SKM-1 treated with dmso at 0.1 percent for 144 hours (cell line): ENCODE results near the gene PARD3B.
"Not testable (repeated sequence)": the region's sequence is repeated elsewhere in the genome, so short reads cannot be mapped to it uniquely, and the experiment has no call there.

ENCODE experiments used
- DNase-seq: peaks from one replicate; lab custom pipeline; 2025; ENCODE audit not compliant: unreplicated experiment; lab: John Stamatoyannopoulos, UW

The PARD3B gene

GRCh38 chr2:205218056-205218455 lies 672.8 kb downstream of the PARD3B start:
- DNase-seq: no peak

- not testable (repeated sequence) for DNase-seq
These were observed 673.5 kb downstream of the PARD3B start for GRCh38 chr2:205218816-205219215.

- DNase-seq: no peak
These were observed 675.3 kb downstream of the PARD3B start for GRCh38 chr2:205220559-205220958.

- DNase-seq: no peak
These were observed 686.8 kb downstream of the PARD3B start for GRCh38 chr2:205232086-205232485.

GRCh38 chr2:205235434-205235833 lies 690.2 kb downstream of the PARD3B start:
- no peak for DNase-seq

GRCh38 chr2:205237524-205237923 lies 692.2 kb downstream of the PARD3B start:
- no peak for DNase-seq

- no peak for DNase-seq
These were observed 699.7 kb downstream of the PARD3B start for GRCh38 chr2:205245001-205245400.

GRCh38 chr2:205245652-205246051 lies 700.4 kb downstream of the PARD3B start:
- no peak for DNase-seq

- DNase-seq: no peak
These were observed 713.8 kb downstream of the PARD3B start for GRCh38 chr2:205259121-205259520.

- no peak for DNase-seq
These were observed 716.3 kb downstream of the PARD3B start for GRCh38 chr2:205261516-205262020.

- no peak for DNase-seq
These were observed 722.0 kb downstream of the PARD3B start for GRCh38 chr2:205267323-205267722.

- no peak for DNase-seq
These were observed 725.4 kb downstream of the PARD3B start for GRCh38 chr2:205270689-205271088.

GRCh38 chr2:205273148-205273547 lies 727.9 kb downstream of the PARD3B start:
- no peak for DNase-seq

GRCh38 chr2:205273627-205274026 lies 728.4 kb downstream of the PARD3B start:
- no peak for DNase-seq

- no peak for DNase-seq
These were observed 729.5 kb downstream of the PARD3B start for GRCh38 chr2:205274801-205275200.

- no peak for DNase-seq
These were observed 731.0 kb downstream of the PARD3B start for GRCh38 chr2:205276116-205276777.

- no peak for DNase-seq
These were observed 735.4 kb downstream of the PARD3B start for GRCh38 chr2:205280596-205281236.

GRCh38 chr2:205283736-205284270 lies 738.5 kb downstream of the PARD3B start:
- no peak for DNase-seq

- DNase-seq: no peak
These were observed 739.1 kb downstream of the PARD3B start for GRCh38 chr2:205284334-205284733.

- DNase-seq: no peak
These were observed 742.0 kb downstream of the PARD3B start for GRCh38 chr2:205287316-205287715.

GRCh38 chr2:205288686-205289085 lies 743.4 kb downstream of the PARD3B start:
- DNase-seq: no peak

GRCh38 chr2:205290299-205290698 lies 745.0 kb downstream of the PARD3B start:
- no peak for DNase-seq
